Fibroblast of lung (primary cell): ENCODE data around the gene SLC6A5.

ENCODE experiments used
- EZH2 ChIP-seq: IDR thresholded peaks from 2 replicates; pipeline ENCODE4 v1.5.1; 2012; ENCODE audit warnings: low read length, control low read depth, mild to moderate bottlenecking; ENCODE audit errors: missing control alignments
- TF ChIP-seq, protein P1 (sequence below), 2 donors: IDR thresholded peaks in 1 of 2; conservative IDR thresholded peaks in 1 of 2; 1 replicate in 1 of 2; 2 replicates in 1 of 2; pipeline ENCODE4 v1.5.1; 2011 to 2012; ENCODE audit warnings: low read length in 2 of 2, control low read depth in 1 of 2, inconsistent platforms in 1 of 2, low read depth in 1 of 2, mild to moderate bottlenecking in 1 of 2

DNA sequence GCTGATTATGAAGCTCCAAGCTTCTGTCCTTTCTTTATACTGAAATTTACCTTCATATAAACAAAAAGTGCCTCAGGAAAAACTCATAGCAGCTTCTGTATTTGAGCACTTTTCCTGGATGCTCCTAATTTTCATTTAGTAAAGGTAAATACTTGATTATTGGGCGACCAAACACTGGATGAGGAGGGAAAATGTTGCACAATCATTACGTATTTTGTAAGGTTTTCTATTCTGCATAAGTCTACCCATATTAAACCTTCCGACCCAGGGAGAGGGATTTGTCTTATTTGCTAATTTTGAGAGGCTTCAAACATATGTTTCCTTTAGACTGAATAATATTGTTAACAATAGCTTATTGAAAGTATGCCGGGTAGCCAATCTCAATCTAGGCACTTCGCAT lies 4.3 kb upstream of the SLC6A5 start:
- TF ChIP-seq, protein P1, sequence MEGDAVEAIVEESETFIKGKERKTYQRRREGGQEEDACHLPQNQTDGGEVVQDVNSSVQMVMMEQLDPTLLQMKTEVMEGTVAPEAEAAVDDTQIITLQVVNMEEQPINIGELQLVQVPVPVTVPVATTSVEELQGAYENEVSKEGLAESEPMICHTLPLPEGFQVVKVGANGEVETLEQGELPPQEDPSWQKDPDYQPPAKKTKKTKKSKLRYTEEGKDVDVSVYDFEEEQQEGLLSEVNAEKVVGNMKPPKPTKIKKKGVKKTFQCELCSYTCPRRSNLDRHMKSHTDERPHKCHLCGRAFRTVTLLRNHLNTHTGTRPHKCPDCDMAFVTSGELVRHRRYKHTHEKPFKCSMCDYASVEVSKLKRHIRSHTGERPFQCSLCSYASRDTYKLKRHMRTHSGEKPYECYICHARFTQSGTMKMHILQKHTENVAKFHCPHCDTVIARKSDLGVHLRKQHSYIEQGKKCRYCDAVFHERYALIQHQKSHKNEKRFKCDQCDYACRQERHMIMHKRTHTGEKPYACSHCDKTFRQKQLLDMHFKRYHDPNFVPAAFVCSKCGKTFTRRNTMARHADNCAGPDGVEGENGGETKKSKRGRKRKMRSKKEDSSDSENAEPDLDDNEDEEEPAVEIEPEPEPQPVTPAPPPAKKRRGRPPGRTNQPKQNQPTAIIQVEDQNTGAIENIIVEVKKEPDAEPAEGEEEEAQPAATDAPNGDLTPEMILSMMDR (conservative IDR thresholded peaks at IDR 0.05 in 1 of 2, IDR thresholded peaks at IDR 0.05 in 1 of 2; ENCODE audit: low read depth in 1 of 2, low read length in 2 of 2), result no peak
- TF ChIP-seq EZH2, result no peak
